Skeletal muscle satellite cell (primary cell): ENCODE measurements around the gene WDR20.
A peak's percentile ranks its signal among the peaks of the same experiment; 100 is the strongest.

ENCODE experiments used
- H3K27me3 ChIP-seq: 2 replicates; pipeline ENCODE4 v1.7.0; 2013; ENCODE audit warnings: low read length; ENCODE audit not compliant: control insufficient read depth, insufficient read depth
- H3K36me3 ChIP-seq: 2 replicates; pipeline ENCODE4 v1.7.0; 2013; ENCODE audit warnings: mild to moderate bottlenecking, control low read depth, low read length; ENCODE audit not compliant: insufficient read depth
- H3K4me1 ChIP-seq: 2 replicates; pipeline ENCODE4 v1.7.0; 2013; ENCODE audit warnings: low read length; ENCODE audit not compliant: control insufficient read depth, insufficient read depth
- H3K4me2 ChIP-seq: 2 replicates; pipeline ENCODE4 v1.7.0; 2013; ENCODE audit warnings: mild to moderate bottlenecking, low read length
- H3K4me3 ChIP-seq: 2 replicates; pipeline ENCODE4 v1.7.0; 2013; ENCODE audit warnings: low read length
- H3K9ac ChIP-seq: 2 replicates; pipeline ENCODE4 v1.7.0; 2013; ENCODE audit warnings: mild to moderate bottlenecking, low read depth, low read length, moderate library complexity
- H3K9me3 ChIP-seq: replicated peaks from 2 replicates; pipeline ENCODE4 v1.7.0; 2013; ENCODE audit warnings: mild to moderate bottlenecking, control low read depth, low read length

WDR20 gene

GRCh38 chr14:102248121-102248520, 108.4 kb downstream of the WDR20 start:
- H3K4me2 ChIP-seq, result no peak overlapping the region
- no peaks in the 10 kb centered on the region for H3K9me3 ChIP-seq
- H3K4me3 ChIP-seq, result no peak overlapping the region
- peaks cover 8% of the 10 kb centered on the region for H3K36me3 ChIP-seq
- no peak overlapping the region for H3K9ac ChIP-seq
- H3K4me1 ChIP-seq, result no peaks in the 10 kb centered on the region
- no peaks in the 10 kb centered on the region for H3K27me3 ChIP-seq

GRCh38 chr14:102249041-102249440, 109.3 kb downstream of the WDR20 start:
- H3K36me3 ChIP-seq, result peaks cover 8% of the 10 kb centered on the region
- H3K9me3 ChIP-seq, result no peaks in the 10 kb centered on the region
- H3K9ac ChIP-seq, result no peak overlapping the region
- H3K4me1 ChIP-seq, result no peaks in the 10 kb centered on the region
- no peaks in the 10 kb centered on the region for H3K27me3 ChIP-seq
- H3K4me3 ChIP-seq, result no peak overlapping the region
- no peak overlapping the region for H3K4me2 ChIP-seq

GRCh38 chr14:102249981-102250380, 110.3 kb downstream of the WDR20 start:
- no peak overlapping the region for H3K9ac ChIP-seq
- no peak overlapping the region for H3K4me2 ChIP-seq
- no peaks in the 10 kb centered on the region for H3K27me3 ChIP-seq
- H3K36me3 ChIP-seq, result peaks cover 8% of the 10 kb centered on the region
- H3K9me3 ChIP-seq, result no peaks in the 10 kb centered on the region
- no peaks in the 10 kb centered on the region for H3K4me1 ChIP-seq
- H3K4me3 ChIP-seq, result no peak overlapping the region

GRCh38 chr14:102250636-102251035, 110.9 kb downstream of the WDR20 start:
- Histone ChIP-seq H3K9ac (no peak overlapping the region), H3K4me2 (no peak overlapping the region), H3K9me3 (no peaks in the 10 kb centered on the region), H3K36me3 (peaks cover 8% of the 10 kb centered on the region), H3K4me3 (no peak overlapping the region), H3K27me3 (no peaks in the 10 kb centered on the region), H3K4me1 (peaks cover 5% of the 10 kb centered on the region)

- no peak overlapping the region for H3K4me2 ChIP-seq
- H3K36me3 ChIP-seq, result peaks cover 8% of the 10 kb centered on the region
- no peak overlapping the region for H3K4me3 ChIP-seq
- no peaks in the 10 kb centered on the region for H3K9me3 ChIP-seq
- no peak overlapping the region for H3K9ac ChIP-seq
- peaks cover 9% of the 10 kb centered on the region for H3K4me1 ChIP-seq
- no peaks in the 10 kb centered on the region for H3K27me3 ChIP-seq
These were observed 111.5 kb downstream of the WDR20 start for GRCh38 chr14:102251161-102251560.

- Histone ChIP-seq H3K9ac (no peak overlapping the region), H3K27me3 (no peaks in the 10 kb centered on the region), H3K9me3 (no peaks in the 10 kb centered on the region), H3K36me3 (peaks cover 12% of the 10 kb centered on the region), H3K4me2 (no peak overlapping the region), H3K4me3 (no peak overlapping the region), H3K4me1 (peaks cover 9% of the 10 kb centered on the region)
These were observed 113.4 kb downstream of the WDR20 start for GRCh38 chr14:102252834-102253801.

GRCh38 chr14:102255401-102256190, 115.9 kb downstream of the WDR20 start:
- peaks cover 9% of the 10 kb centered on the region for H3K4me1 ChIP-seq
- H3K9ac ChIP-seq, result peak overlapping the region; percentile 76
- no peak overlapping the region for H3K4me2 ChIP-seq
- H3K36me3 ChIP-seq, result peaks cover 11% of the 10 kb centered on the region
- no peaks in the 10 kb centered on the region for H3K9me3 ChIP-seq
- H3K27me3 ChIP-seq, result no peaks in the 10 kb centered on the region
- no peak overlapping the region for H3K4me3 ChIP-seq

- no peak overlapping the region for H3K4me3 ChIP-seq
- no peaks in the 10 kb centered on the region for H3K27me3 ChIP-seq
- H3K36me3 ChIP-seq, result peaks cover 7% of the 10 kb centered on the region
- H3K4me2 ChIP-seq, result no peak overlapping the region
- no peaks in the 10 kb centered on the region for H3K9me3 ChIP-seq
- H3K9ac ChIP-seq, result no peak overlapping the region
- peaks cover 9% of the 10 kb centered on the region for H3K4me1 ChIP-seq
These were observed 117.0 kb downstream of the WDR20 start for GRCh38 chr14:102256716-102257115.

- no peaks in the 10 kb centered on the region for H3K27me3 ChIP-seq
- H3K4me2 ChIP-seq, result no peak overlapping the region
- H3K36me3 ChIP-seq, result peaks cover 7% of the 10 kb centered on the region
- no peak overlapping the region for H3K4me3 ChIP-seq
- H3K9ac ChIP-seq, result no peak overlapping the region
- no peaks in the 10 kb centered on the region for H3K9me3 ChIP-seq
- H3K4me1 ChIP-seq, result peaks cover 19% of the 10 kb centered on the region
These were observed 118.4 kb downstream of the WDR20 start for GRCh38 chr14:102258136-102258535.
